ENCODE measurements around the gene IFIT3.
"Not testable (repeated sequence)": the region's sequence is repeated elsewhere in the genome, so short reads cannot be mapped to it uniquely, and the experiment has no call there.

The IFIT3 gene, protein sequence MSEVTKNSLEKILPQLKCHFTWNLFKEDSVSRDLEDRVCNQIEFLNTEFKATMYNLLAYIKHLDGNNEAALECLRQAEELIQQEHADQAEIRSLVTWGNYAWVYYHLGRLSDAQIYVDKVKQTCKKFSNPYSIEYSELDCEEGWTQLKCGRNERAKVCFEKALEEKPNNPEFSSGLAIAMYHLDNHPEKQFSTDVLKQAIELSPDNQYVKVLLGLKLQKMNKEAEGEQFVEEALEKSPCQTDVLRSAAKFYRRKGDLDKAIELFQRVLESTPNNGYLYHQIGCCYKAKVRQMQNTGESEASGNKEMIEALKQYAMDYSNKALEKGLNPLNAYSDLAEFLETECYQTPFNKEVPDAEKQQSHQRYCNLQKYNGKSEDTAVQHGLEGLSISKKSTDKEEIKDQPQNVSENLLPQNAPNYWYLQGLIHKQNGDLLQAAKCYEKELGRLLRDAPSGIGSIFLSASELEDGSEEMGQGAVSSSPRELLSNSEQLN

DNA sequence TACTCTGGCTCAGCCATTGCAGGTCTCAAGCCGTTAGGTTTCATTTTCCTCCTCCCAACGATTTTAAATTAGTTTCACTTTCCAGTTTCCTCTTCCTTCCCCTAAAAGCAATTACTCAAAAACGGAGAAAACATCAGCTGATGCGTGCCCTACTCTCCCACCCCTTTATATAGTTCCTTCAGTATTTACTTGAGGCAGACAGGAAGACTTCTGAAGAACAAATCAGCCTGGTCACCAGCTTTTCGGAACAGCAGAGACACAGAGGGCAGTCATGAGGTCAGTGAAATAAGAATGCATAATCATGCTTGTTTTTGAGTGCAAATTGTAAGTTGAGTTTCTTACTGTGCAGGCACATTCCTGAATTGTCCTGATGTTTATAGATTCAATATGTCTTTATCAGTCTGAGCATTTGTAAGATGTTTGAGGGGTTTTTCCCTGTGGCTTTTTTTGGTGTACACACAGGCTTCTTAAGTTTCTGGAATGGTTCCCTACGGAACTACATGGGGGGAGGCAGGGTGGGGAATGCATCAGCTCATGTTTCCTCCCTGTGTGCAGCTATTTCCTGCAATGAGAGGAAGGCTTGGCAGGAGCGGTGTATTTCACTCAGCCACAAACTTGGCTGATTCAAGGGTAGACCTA is at the start of gene IFIT3:
IFIT3 (plus strand) TSS at position 195 of the 639 bp plus-strand sequence; CDS start at position 272, 77 bp downstream.
- no peaks in the 10 kb centered on the region for H3K27me3 ChIP-seq (ENCODE audit: control insufficient read depth, insufficient read depth, low read length)
- no peaks in the 10 kb centered on the region for H3K4me1 ChIP-seq (ENCODE audit: control insufficient read depth, insufficient read depth, low read length)
- H3K4me3 ChIP-seq (ENCODE audit: low read length), result peak within 1 kb of the TSS; percentile 65
- H3K9ac ChIP-seq (ENCODE audit: low read length), result peak within 1 kb of the TSS; percentile 19
- H3K27ac ChIP-seq (ENCODE audit: low read depth, low read length), result peak within 1 kb of the TSS; percentile 83
- no peaks in the 10 kb centered on the region for H3K36me3 ChIP-seq (ENCODE audit: control insufficient read depth, insufficient read depth, low read length)

DNA sequence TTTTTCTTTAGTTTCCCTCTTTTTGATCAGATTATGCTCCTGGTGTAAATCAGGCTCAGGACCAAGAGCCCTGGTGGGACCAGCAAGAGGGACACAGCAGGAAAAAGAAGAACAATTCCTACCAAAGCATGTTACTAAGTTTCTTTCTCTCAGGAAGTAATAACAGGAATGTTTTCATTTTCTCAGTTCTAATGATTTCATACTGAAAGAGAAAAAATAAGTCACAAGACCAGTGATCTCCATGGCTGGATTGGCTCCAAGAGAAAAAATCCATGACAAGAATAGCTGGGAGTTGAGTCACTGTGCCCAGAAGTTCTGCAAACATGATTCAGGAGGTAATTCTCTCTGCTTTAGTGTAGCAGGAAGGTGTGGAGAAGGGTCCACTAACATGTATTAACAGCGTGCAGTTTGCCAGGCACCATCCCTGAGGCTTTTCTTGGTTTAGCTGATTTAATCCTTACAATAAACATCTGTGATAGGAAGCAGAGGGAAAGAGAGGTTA is 49.7 kb upstream of the IFIT3 start:
- H3K27me3 ChIP-seq (ENCODE audit: control insufficient read depth, insufficient read depth, low read length), result no peaks in the 10 kb centered on the region
- peak overlapping the region; percentile 55 for H3K27ac ChIP-seq (ENCODE audit: low read depth, low read length)
- peaks cover 7% of the 10 kb centered on the region for H3K4me1 ChIP-seq (ENCODE audit: control insufficient read depth, insufficient read depth, low read length)
- no peaks in the 10 kb centered on the region for H3K36me3 ChIP-seq (ENCODE audit: control insufficient read depth, insufficient read depth, low read length)
- H3K4me3 ChIP-seq (ENCODE audit: low read length), result no peak overlapping the region
- no peak overlapping the region for H3K9ac ChIP-seq (ENCODE audit: low read length)

DNA sequence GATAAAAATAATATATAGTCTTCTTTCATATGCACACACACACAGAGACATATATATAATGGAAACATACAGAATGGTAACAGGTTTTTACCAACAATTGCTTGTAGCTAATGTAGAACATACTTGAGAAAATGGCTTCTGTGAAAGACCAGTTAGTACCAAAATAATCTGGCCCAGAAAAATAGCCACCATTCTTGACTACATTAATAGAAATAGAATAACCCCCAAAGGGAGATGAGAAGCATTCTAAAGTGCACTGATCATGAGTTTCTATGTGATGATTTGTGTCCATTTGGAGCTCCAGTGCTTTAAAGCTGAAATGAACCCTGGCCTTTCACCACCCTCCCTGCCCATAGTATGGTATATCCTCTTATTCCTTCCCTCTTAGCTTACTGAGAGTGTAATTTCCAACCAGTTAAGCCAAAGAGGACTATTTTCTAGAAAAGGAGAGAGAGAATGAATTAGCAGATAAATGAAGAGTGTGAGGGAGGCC is 48.9 kb upstream of the IFIT3 start:
- Histone ChIP-seq H3K4me3 (ENCODE audit: low read length) (no peak overlapping the region), H3K36me3 (ENCODE audit: control insufficient read depth, insufficient read depth, low read length) (no peaks in the 10 kb centered on the region), H3K27ac (ENCODE audit: low read depth, low read length) (peak overlapping the region; percentile 47), H3K4me1 (ENCODE audit: control insufficient read depth, insufficient read depth, low read length) (peaks cover 15% of the 10 kb centered on the region), H3K27me3 (ENCODE audit: control insufficient read depth, insufficient read depth, low read length) (no peaks in the 10 kb centered on the region), H3K9ac (ENCODE audit: low read length) (no peak overlapping the region)

DNA sequence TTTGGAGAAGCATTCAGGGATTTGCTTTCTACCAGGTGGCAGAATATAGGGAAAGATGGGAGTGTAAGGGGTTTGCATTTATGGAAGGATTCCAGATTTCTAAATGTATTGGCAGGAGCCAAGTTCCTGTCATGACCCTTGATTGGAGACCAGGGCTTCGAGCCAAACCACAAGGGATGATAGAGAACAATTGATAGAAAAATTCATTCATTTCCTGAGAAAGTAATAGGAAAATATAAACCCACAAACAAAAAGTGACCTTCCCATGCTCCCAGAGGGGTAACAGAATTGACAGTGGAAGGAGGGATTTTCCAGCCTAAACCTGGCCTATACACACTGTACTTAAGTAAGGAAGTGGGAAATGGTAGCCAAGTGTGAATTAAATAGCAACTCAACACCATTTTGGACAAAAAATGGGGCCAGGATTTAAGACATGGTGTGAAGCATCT is 48.4 kb upstream of the IFIT3 start:
- Histone ChIP-seq H3K36me3 (ENCODE audit: control insufficient read depth, insufficient read depth, low read length) (no peaks in the 10 kb centered on the region), H3K27me3 (ENCODE audit: control insufficient read depth, insufficient read depth, low read length) (no peaks in the 10 kb centered on the region), H3K4me3 (ENCODE audit: low read length) (no peak overlapping the region), H3K27ac (ENCODE audit: low read depth, low read length) (peak overlapping the region; percentile 47), H3K4me1 (ENCODE audit: control insufficient read depth, insufficient read depth, low read length) (peaks cover 20% of the 10 kb centered on the region), H3K9ac (ENCODE audit: low read length) (no peak overlapping the region)

DNA sequence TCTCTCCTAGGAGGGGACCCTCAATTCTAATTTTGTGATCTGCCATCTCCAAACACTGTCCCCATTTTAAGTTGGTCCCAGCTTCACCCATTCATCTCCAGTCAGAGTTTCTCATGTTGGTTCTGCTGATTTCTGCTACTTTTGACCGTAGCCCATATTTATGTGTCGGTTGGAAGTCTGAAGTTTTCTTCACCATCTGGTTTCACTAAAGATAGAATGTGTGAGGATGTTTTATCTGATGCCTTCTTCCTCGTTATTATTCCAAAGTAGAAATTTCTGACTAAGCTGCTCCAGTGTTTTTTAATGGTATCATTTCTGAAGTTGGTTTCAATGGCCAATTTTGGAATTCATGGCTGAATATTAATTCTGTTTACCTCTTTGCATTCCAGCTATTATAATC is 47.3 kb upstream of the IFIT3 start:
- no peak overlapping the region for H3K27ac ChIP-seq (ENCODE audit: low read depth, low read length)
- H3K4me1 ChIP-seq (ENCODE audit: control insufficient read depth, insufficient read depth, low read length), result peaks cover 24% of the 10 kb centered on the region

GRCh38 chr10:89281606-89282395 is 46.0 kb upstream of the IFIT3 start:
- peaks cover 24% of the 10 kb centered on the region for H3K4me1 ChIP-seq (ENCODE audit: control insufficient read depth, insufficient read depth, low read length)
- H3K36me3 ChIP-seq (ENCODE audit: control insufficient read depth, insufficient read depth, low read length), result no peaks in the 10 kb centered on the region
- H3K27ac ChIP-seq (ENCODE audit: low read depth, low read length), result no peak overlapping the region
- no peaks in the 10 kb centered on the region for H3K27me3 ChIP-seq (ENCODE audit: control insufficient read depth, insufficient read depth, low read length)
- H3K9ac ChIP-seq (ENCODE audit: low read length), result no peak overlapping the region
- H3K4me3 ChIP-seq (ENCODE audit: low read length), result no peak overlapping the region

More for the DNA sequence above, 47.3 kb upstream of the IFIT3 start:
- no peak overlapping the region for H3K4me3 ChIP-seq (ENCODE audit: low read length)
- no peaks in the 10 kb centered on the region for H3K36me3 ChIP-seq (ENCODE audit: control insufficient read depth, insufficient read depth, low read length)
- H3K27me3 ChIP-seq (ENCODE audit: control insufficient read depth, insufficient read depth, low read length), result no peaks in the 10 kb centered on the region
- no peak overlapping the region for H3K9ac ChIP-seq (ENCODE audit: low read length)

DNA sequence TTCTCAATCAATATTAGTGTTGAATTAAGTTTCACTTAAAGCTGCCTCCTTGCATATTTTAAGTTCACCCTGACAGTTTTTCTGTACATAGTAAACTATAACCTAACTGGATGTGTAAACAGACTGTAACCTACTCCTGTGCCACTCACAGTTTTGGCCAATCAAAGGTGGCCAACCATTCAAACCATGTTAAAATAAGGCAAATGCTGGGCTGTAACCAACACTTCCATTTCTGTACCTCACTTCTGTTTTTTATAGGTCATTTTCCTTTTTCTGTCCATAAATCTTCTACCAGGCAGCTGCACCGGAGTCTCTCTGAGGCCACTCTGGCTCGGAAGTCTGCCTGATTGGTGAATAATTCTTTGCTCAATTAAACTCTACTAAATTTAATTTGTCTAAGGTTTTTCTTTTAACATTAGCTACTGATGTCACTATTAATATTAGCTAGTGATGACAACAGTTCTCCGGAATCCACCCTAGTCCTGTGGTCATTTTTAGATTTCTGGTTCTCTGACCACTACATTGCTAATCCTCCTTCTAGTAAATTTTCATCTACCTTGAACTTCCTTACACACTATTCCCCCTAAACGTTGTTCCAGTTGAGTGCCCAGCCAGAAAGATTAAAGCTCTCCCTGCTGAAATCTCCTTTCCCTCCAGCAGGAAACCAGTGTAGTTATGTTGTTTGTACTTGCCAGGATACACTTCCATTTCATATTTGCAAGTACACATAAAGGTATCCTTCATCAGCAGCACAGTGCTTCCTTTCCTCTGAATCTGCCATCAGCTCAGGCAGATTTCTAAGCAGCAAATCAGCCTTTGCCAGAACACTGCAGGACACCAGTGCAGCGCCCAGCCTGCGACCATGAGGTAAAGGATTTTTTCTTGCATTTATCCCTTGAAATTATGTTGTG is 44.5 kb upstream of the IFIT3 start:
- no peaks in the 10 kb centered on the region for H3K36me3 ChIP-seq (ENCODE audit: control insufficient read depth, insufficient read depth, low read length)
- H3K27ac ChIP-seq (ENCODE audit: low read depth, low read length), result peak overlapping the region; percentile 78
- peak overlapping the region; percentile 39 for H3K4me3 ChIP-seq (ENCODE audit: low read length)
- no peak overlapping the region for H3K9ac ChIP-seq (ENCODE audit: low read length)
- H3K27me3 ChIP-seq (ENCODE audit: control insufficient read depth, insufficient read depth, low read length), result no peaks in the 10 kb centered on the region
- peaks cover 23% of the 10 kb centered on the region for H3K4me1 ChIP-seq (ENCODE audit: control insufficient read depth, insufficient read depth, low read length)

- Histone ChIP-seq H3K27ac (ENCODE audit: low read depth, low read length) (peak overlapping the region; percentile 78), H3K4me1 (ENCODE audit: control insufficient read depth, insufficient read depth, low read length) (peaks cover 21% of the 10 kb centered on the region), H3K27me3 (ENCODE audit: control insufficient read depth, insufficient read depth, low read length) (no peaks in the 10 kb centered on the region), H3K36me3 (ENCODE audit: control insufficient read depth, insufficient read depth, low read length) (no peaks in the 10 kb centered on the region), H3K9ac (ENCODE audit: low read length) (no peak overlapping the region), H3K4me3 (ENCODE audit: low read length) (peak overlapping the region; percentile 39)
These were observed 43.8 kb upstream of the IFIT3 start for GRCh38 chr10:89283936-89284475.

DNA sequence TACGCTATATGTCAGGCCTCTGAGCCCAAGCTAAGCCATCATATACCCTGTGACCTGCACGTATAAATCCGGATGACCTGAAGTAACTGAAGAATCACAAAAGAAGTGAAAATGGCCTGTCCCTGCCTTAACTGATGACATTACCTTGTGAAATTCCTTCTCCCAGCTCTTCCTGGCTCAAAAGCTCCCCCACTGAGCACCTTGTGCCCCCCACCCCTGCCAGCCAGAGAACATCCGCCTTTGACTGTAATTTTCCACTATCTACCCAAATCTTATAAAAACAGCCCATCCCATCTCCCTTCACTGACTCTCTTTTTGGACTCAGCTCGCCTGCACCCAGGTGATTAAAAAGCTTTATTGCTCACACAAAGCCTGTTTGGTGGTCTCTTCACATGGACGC is 43.1 kb upstream of the IFIT3 start:
- not testable (repeated sequence) for H3K36me3 ChIP-seq (ENCODE audit: control insufficient read depth, insufficient read depth, low read length); H3K27me3 ChIP-seq (ENCODE audit: control insufficient read depth, insufficient read depth, low read length); H3K9ac ChIP-seq (ENCODE audit: low read length); H3K4me3 ChIP-seq (ENCODE audit: low read length)
- Histone ChIP-seq H3K27ac (ENCODE audit: low read depth, low read length) (peak overlapping the region; percentile 78), H3K4me1 (ENCODE audit: control insufficient read depth, insufficient read depth, low read length) (peaks cover 21% of the 10 kb centered on the region)

GRCh38 chr10:89285303-89285702 is 42.5 kb upstream of the IFIT3 start:
- H3K27ac ChIP-seq (ENCODE audit: low read depth, low read length), result peak overlapping the region; percentile 78
- peaks cover 21% of the 10 kb centered on the region for H3K4me1 ChIP-seq (ENCODE audit: control insufficient read depth, insufficient read depth, low read length)
- H3K9ac ChIP-seq (ENCODE audit: low read length); H3K4me3 ChIP-seq (ENCODE audit: low read length); H3K27me3 ChIP-seq (ENCODE audit: control insufficient read depth, insufficient read depth, low read length); H3K36me3 ChIP-seq (ENCODE audit: control insufficient read depth, insufficient read depth, low read length): not testable (repeated sequence)

DNA sequence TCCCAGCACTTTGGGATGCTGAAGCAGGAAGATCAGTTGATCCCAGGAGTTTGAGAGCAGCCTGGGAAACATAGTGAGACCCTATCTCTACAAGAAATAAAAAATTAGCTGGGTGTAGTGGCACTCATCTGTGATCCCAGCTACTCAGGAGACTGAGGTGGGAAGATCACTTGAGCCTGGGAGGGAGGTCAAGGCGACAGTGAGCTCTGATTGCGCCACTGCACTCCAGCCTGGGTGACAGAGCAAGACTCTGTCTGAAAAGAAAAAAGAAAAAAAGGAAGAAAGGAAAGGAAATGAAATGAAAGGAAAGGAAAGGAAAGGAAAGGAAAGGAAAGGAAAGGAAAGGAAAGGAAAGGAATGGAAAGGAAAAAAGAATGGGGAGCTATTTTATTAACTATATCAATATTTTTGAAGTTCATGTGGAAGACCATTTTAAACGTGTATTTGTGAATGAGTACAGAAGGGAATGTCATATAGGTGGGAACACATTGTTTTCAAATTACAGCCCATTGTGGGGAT is 33.0 kb upstream of the IFIT3 start:
- H3K27ac ChIP-seq (ENCODE audit: low read depth, low read length), result no peak overlapping the region

More for the DNA sequence above, 33.0 kb upstream of the IFIT3 start:
- Histone ChIP-seq H3K4me3 (ENCODE audit: low read length) (no peak overlapping the region), H3K4me1 (ENCODE audit: control insufficient read depth, insufficient read depth, low read length) (peaks cover 7% of the 10 kb centered on the region), H3K36me3 (ENCODE audit: control insufficient read depth, insufficient read depth, low read length) (no peaks in the 10 kb centered on the region), H3K27me3 (ENCODE audit: control insufficient read depth, insufficient read depth, low read length) (no peaks in the 10 kb centered on the region), H3K9ac (ENCODE audit: low read length) (no peak overlapping the region)
